Renal cortex interstitium (tissue), 15 donors: Measurements from ENCODE around the gene TIAM1. TPM values are rescaled to one million over a fixed set of nuclear protein-coding genes. Genes with fewer than 3 reads are reported as not detected.
A peak's percentile ranks its signal among the peaks of the same experiment; 100 is the strongest.

Experiments
- DNase-seq, 11 donors: peaks; one replicate each; pipeline ENCODE4 v3.0.0-alpha.2; 2013; ENCODE audit warnings: low read depth in 9 of 11, low spot score in 4 of 11; ENCODE audit errors: extremely low read depth in 1 of 11
- long read RNA-seq, 16 experiments: transcript quantifications; one replicate each; lab custom pipeline, GENCODE V29; 2026
- polyA plus RNA-seq, 3 donors: library from polyadenylated mRNA; unstranded; fragments of 120-200 nt; gene quantifications; one replicate each; pipeline ENCODE4 v1.2.1, GENCODE V29; 2013; ENCODE audit not compliant: insufficient read length in 3 of 3

TIAM1 gene
- 10 to 100 TPM; 13.5 to 15.9 (median 14.3) TPM for polyA plus RNA-seq
- long read RNA-seq, donor 1 = 0 reads
- long read RNA-seq, donor 2 = 0 reads
- long read RNA-seq, donor 3 = 0 reads
- long read RNA-seq, donor 4 = 0 reads
- long read RNA-seq, donor 5 = 0 reads
- long read RNA-seq, donor 6, partial matches to known transcripts = 14 of 14 reads
- long read RNA-seq, donor 6, other reads (novel, unspliced or antisense) = 0 of 14 reads
- long read RNA-seq, donor 7 = 0 reads
- long read RNA-seq, donor 8, partial matches to known transcripts = 444 of 1,328 reads
- long read RNA-seq, donor 8, other reads (novel, unspliced or antisense) = 884 of 1,328 reads
- long read RNA-seq, donor 9 = 0 reads
- long read RNA-seq, donor 10 = 0 reads
- long read RNA-seq, donor 11, partial matches to known transcripts = 5 of 5 reads
- long read RNA-seq, donor 11, other reads (novel, unspliced or antisense) = 0 of 5 reads
- long read RNA-seq, donor 12, partial matches to known transcripts = 9 of 9 reads
- long read RNA-seq, donor 12, other reads (novel, unspliced or antisense) = 0 of 9 reads
- long read RNA-seq, donor 13 = 0 reads
- long read RNA-seq, donor 14 = 0 reads
- long read RNA-seq, donor 15, full-length matches to known transcripts = 1 of 1 reads
- long read RNA-seq, donor 15, partial matches to known transcripts = 0 of 1 reads
- long read RNA-seq, donor 15, other reads (novel, unspliced or antisense) = 0 of 1 reads
- long read RNA-seq, donor 16, partial matches to known transcripts = 0 of 1 reads
- long read RNA-seq, donor 16, other reads (novel, unspliced or antisense) = 0 of 1 reads

DNA sequence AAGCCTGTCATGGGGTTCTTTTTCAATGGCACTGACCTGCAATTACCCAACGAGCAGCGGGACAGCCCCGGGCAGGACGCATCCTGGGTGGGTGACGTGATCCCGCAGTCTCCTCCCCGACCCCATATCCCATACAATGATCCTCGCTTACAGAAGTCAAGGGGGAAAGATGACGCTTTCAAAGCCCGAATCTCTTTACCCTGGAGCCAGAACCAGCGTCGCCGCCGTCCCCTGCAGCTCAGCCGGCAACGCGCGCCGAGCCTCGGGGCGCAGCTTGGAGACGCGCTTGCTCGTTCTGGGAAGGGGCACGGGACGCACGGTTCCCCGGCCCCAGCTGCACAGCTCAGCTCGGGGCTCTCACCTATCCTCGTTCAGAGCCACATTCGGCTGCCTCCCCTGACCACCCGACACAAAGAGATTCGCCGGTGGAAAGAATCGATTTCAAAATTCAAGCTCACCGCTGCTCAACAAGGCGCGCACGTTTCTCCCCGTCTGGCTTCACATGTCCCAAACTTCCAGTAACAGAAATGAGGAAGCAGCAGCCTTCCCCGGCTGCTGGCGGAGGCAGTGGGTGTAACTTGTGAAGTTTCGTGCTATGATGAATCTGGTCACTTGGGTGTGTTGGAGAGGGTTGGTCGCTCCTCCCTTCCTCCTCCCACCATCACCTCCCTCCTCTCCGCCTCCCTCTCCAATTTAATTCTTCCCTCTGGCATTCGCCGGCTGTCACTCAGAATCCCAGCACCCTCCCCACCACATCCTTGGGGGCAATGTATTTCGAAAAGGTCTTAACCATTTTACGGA, at the start of gene TIAM1:
Gene TIAM1 (minus strand): TSS at position 582 of the 801 bp plus-strand sequence. CDS start 77,289 bp downstream, outside the sequence.
- peak in 8 of 11 donors; percentile 23 to 49 (median 43) for DNase-seq

- DNase-seq = no peak
Measured at GRCh38 chr21:31387560-31388186, 43.6 kb upstream of the TIAM1 start.

GRCh38 chr21:31386006-31386405, 41.9 kb upstream of the TIAM1 start:
- DNase-seq = no peak

DNA sequence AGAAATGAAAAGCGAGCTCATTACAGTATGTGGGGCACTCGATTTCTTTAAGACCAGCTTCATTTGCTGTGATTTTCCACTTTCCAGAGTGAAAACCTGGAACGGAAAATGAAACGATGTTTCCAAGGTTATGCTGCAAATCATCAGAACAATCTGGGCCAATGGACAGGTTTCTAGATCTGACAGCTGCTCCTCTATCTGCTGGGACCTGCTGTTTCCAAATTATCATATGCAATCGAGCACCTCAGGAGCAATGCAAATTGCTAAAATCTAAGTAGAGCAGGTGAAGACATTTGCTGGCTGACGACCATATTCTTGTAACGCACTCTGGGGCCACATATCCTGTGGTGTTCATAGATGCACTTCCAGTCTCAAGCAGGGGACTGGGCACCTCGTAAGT, 39.7 kb upstream of the TIAM1 start:
- no peak for DNase-seq

DNA sequence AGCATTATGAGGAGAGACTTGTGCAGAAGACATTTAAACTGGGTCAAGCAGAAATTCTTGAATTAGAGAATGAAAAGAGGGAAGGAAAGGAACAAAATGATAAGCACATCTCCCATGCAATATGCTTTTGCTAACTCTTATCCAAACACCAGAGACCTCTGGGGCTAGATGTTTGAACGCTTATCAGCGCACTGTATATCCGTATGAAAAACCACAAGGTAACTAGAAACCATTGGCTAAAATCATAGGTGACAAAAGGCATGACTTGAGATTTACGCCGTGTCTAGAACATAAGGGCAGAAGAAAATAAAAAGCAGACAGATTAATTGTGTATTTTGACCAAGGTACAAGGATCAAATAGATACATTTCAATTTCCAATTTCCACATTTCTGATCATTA, 38.0 kb upstream of the TIAM1 start:
- DNase-seq = no peak

DNA sequence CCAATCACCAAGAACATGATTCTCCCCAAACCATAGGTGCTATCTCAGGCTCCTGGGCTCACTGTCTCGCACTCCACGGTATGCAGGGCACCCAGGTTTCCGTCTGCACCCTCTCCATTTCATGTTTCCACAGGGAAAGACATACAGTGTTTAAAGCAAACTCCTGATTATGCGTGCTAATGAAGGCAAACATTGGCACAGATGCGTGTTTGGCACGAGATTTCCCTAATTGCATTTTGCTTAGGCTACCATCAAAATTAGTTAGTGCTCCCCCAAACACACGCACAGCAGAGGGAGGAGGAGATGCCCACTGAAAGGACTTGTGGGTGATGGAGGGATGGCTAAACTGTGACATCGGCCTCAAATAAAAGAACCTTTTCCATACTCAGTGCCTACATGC, 32.2 kb upstream of the TIAM1 start:
- no peak for DNase-seq

DNA sequence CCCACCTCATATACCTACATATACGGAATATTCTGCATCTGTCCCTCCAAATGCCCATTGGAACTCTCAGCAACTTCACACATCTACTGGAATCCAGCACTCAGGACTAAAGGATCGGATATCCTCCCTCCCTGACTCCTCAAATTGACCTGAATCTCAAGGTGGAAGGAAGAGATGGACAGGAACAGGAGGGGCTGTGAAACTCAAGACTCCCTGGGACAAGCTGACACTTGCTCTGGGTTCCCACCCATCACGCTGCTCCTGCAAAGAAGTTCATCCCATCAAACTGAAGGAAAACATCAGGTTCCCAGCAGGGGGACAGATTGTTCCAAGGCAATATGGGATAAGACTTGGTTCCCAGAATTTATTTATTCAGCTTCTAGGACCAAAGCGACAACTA, 30.3 kb upstream of the TIAM1 start:
- peak in 1 of 11 donors; percentile 21 for DNase-seq

GRCh38 chr21:31372471-31372765, 28.4 kb upstream of the TIAM1 start:
- no peak for DNase-seq

DNA sequence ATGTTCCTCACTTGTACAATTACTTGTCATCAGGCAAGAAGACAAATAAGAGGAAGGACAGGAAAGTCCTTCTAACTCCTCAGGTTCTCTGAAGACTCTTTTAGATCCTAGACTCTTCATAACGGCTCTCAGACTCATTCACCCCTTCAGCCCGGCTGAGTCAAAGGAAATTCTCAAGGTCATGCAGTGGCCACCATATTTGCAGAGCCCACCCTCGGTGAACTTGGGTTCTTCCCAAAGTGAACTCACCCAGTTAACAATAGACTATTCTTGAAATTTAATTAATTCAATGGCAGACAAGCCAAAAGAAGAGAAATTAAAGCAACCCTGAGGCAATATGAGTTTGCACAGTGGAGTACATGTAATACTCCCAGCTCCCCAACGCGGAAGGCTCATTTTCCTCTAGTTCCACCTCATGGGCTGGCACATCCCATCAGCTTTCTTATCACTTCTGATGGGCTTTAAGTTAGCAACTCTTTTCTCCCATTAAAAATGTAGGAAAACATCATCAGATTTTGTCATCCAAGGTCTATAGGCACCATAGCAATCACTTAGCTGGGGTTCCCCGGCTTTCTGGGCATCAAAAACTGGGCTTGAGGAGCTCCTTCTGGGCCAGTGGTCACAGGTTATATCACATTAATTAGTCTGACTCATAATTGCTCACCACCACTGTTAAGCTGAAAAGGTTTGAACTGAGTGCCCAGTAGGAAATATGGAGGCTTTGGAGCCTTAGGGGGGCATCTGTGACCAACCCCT, 27.8 kb upstream of the TIAM1 start:
- no peak for DNase-seq

GRCh38 chr21:31370893-31371544, 27.0 kb upstream of the TIAM1 start:
- peak in 1 of 11 donors; percentile 21 for DNase-seq

DNA sequence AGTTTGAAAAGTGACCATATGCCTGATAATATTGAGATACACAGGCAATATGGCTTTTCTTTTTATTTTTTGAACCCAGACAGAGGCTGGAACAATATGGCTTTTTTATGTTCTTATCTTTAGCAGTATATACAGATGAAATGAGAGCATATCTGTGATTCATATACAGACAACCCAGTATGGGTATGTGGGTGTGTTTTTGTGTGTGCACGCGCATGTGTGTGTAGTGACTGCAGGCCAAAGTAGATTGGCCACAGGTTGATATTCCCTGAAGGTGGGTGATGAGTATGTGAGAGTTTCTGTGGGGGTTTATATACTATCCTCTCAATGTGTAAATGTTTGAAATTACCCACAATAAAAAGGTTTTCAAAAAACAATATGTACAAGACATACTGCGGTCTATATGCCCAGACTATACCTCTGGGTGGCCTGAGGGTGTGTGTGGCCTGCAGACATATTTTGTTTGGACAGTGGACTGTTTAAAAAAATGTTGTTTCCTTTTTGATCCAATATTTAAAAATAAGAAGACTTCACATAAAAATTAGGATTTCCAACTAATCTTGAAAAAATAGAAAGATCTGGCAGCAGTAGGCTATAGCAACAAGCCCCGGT, 26.3 kb upstream of the TIAM1 start:
- DNase-seq = no peak

- no peak for DNase-seq
Measured at GRCh38 chr21:31368361-31368760, 24.3 kb upstream of the TIAM1 start.

DNA sequence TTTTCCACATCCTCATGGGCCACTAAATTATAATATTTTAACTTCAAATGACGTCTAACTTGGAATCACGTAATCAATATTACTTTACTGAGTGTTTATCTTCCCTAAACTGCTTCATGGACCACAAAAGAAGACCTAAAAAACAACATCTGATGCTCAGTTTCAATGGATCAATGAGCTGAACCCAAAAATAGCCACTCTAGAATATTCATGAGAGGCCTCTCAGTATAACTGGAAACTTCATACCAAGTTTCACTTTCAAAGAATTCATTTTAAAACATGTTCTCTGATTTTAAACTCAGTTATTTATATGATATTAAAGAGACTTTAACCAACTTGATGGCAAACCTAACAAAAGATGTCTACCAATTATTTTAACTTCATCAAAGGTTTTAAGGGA, 23.7 kb upstream of the TIAM1 start:
- DNase-seq = no peak

GRCh38 chr21:31366825-31367224, 22.8 kb upstream of the TIAM1 start:
- DNase-seq = no peak

DNA sequence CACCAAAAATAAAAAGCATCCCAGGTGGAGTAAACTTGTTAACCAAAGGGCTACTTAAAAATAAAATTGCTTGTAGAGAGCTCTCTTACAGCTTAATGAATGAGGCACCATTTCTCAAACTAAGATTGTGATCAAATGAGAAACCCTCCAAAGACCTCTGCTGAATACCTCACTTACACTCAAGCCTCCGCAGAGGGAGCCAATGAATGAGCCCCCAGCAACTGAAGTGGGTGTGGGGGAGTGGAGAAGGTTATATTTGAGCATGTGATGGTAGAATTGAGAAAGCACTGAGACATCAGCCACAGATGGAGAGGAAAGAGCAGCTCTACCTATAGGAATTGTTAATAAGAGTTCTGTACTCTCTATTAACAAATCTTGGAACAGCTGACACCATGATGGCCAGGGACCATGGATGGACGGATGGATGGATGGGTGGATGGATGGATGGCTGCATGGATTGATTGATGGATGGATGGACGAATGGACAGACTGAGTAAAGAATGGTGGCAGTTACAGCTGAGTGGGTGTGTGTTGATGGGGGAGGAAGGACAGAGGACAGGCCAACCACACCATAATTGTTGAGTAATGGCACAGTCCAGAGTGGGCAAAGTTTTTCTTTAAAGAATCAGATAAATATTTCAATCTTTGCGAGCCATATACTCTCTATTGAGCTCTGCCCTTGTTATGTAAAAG, 20.3 kb upstream of the TIAM1 start:
- no peak for DNase-seq

DNA sequence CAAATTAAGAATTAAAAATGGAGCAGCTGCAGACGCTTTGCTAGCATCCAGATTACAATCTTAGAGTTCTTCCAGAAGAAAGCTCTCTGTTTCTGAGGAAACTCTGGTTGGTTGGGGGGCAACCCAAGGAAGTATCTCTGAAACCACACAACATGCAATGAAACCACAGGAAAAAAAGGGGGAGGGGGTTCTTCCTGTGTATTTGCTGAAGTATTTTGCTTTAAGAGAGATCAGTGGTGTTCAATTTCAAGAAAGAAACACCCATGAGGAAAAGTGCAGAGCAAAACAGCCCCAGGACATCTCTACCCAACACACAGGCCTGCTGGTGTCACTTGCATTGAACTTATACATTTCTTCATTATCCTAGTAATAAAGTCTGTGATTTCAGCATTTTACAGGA, 19.7 kb upstream of the TIAM1 start:
- DNase-seq = no peak

DNA sequence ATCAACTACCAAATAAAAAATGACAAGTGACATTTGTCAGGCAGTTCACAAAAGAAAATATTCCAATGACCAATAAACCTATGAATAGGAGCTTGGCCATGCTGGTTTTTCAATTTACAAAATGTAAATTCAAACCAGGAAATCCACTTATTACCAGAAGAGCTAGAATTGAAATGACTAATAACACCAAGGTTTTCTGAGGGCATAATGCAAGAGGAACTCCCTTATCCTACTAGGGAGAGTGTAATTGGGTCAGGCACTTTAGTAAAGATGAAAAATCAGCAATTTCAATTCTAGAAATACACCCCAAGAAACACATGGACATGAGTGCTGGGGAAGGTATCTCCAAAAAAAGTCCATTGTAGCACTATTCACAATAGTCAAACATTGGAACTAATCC, 16.7 kb upstream of the TIAM1 start:
- DNase-seq = no peak
